HCT116 (cell line): ENCODE measurements around the gene SPATS1. TPM values are rescaled to one million over a fixed set of nuclear protein-coding genes. Genes with fewer than 3 reads are reported as not detected.
"Not testable (repeated sequence)": the region's sequence is repeated elsewhere in the genome, so short reads cannot be mapped to it uniquely, and the experiment has no call there.

Experiments
- ATAC-seq: fragments of 200-7000 bp; cut with Tn5 transposase; 2 replicates; pipeline ENCODE4 v1.9.1; 2020; ENCODE audit warnings: mild to moderate bottlenecking, moderate library complexity
- BruUV-seq: library from RNA; stranded (reverse); fragments of 400-500 nt; replicated peaks from 2 replicates; lab custom pipeline; 2021; lab: Mats Ljungman, UMichigan
- CTCF ChIA-PET: fragments of 300-600 bp; sonication (Branson Sonifier 250); formaldehyde crosslinking; loops from one replicate; lab custom pipeline; 2021; ENCODE audit warnings: antibody characterized with exemption; lab: Charles Lee
- POLR2A ChIA-PET: fragments of 300-600, 350-600 bp; sonication (Branson Sonifier 250); formaldehyde crosslinking; loops from one replicate; lab custom pipeline; 2021; ENCODE audit warnings: antibody characterized with exemption; lab: Charles Lee
- RAD21 ChIA-PET, 2 experiments: fragments of 300-600 bp; sonication (Branson Sonifier 250); formaldehyde crosslinking; loops; one replicate each; lab custom pipeline; 2023; ENCODE audit warnings: low total read pairs in 2 of 2; ENCODE audit not compliant: uncharacterized antibody in 2 of 2, unreplicated experiment in 2 of 2, low non-redundant PET in 1 of 2; lab: Charles Lee
- DNase-seq: peaks from one replicate; pipeline ENCODE4 v3.0.0-alpha.2; 2010; ENCODE audit warnings: low read depth, low spot score
- H2AFZ ChIP-seq: fragments of 200-600 bp; shearing (Covaris generic), sonication (generic); 2 replicates; pipeline ENCODE4 v1.6.1; 2017; ENCODE audit warnings: low read depth, mixed run types, mixed read lengths, antibody characterized with exemption, low read length; ENCODE audit not compliant: poor library complexity, severe bottlenecking
- H3K27ac ChIP-seq: 2 replicates; pipeline ENCODE4 v1.5.1; 2012; ENCODE audit warnings: low read depth, low read length
- H3K27me3 ChIP-seq: fragments of 200-600 bp; sonication (generic); 2 replicates; pipeline ENCODE4 v1.6.1; 2016; ENCODE audit warnings: mixed run types, low read length, mixed read lengths; ENCODE audit not compliant: insufficient read depth
- H3K36me3 ChIP-seq, 2 experiments: fragments of 200-500 bp in 1 of 2; fragments of 200-600 bp in 1 of 2; sonication (Bioruptor generic) in 1 of 2; sonication (generic) in 1 of 2; 2 replicates each; pipeline versions ENCODE4 v1.5.1 to v1.6.1; 2014 to 2016; ENCODE audit warnings: low read length in 2 of 2, inconsistent platforms in 1 of 2, mixed read lengths in 1 of 2, mixed run types in 1 of 2; ENCODE audit not compliant: insufficient read depth in 2 of 2, control insufficient read depth in 1 of 2
- H3K4me1 ChIP-seq, 2 experiments: fragments of 200-600 bp in 1 of 2; sonication (generic) in 1 of 2; 2 replicates each; pipeline versions ENCODE4 v1.5.1 to v1.6.1; 2012 to 2017; ENCODE audit warnings: low read length in 2 of 2, inconsistent platforms in 1 of 2, mild to moderate bottlenecking in 1 of 2, mixed read lengths in 1 of 2, mixed run types in 1 of 2, moderate library complexity in 1 of 2; ENCODE audit not compliant: insufficient read depth in 2 of 2, control insufficient read depth in 1 of 2
- H3K4me2 ChIP-seq: fragments of 200-600 bp; sonication (generic); 2 replicates; pipeline ENCODE4 v1.6.1; 2017; ENCODE audit warnings: mixed run types, low read length, mixed read lengths
- H3K4me3 ChIP-seq, 2 experiments: fragments of 200-600 bp in 1 of 2; sonication (generic) in 1 of 2; replicated peaks in 1 of 2; 2 replicates each; pipeline ENCODE4 v1.5.1; 2011 to 2016; ENCODE audit warnings: low read length in 2 of 2, control low read depth in 1 of 2, low read depth in 1 of 2, mild to moderate bottlenecking in 1 of 2, mixed read lengths in 1 of 2, mixed run types in 1 of 2
- H3K79me2 ChIP-seq: fragments of 200-600 bp; sonication (generic); 2 replicates; pipeline ENCODE4 v1.6.1; 2017; ENCODE audit warnings: mild to moderate bottlenecking, mixed run types, low read length, moderate library complexity, mixed read lengths; ENCODE audit not compliant: insufficient read depth
- H3K9ac ChIP-seq: fragments of 200-600 bp; sonication (generic); 2 replicates; pipeline ENCODE4 v1.6.1; 2016; ENCODE audit warnings: low read length, mixed read lengths
- H3K9me2 ChIP-seq: fragments of 200-600 bp; sonication (generic), shearing (Covaris generic); 2 replicates; pipeline ENCODE4 v1.6.1; 2017; ENCODE audit warnings: mixed run types, mild to moderate bottlenecking, moderate library complexity; ENCODE audit not compliant: insufficient read depth
- H3K9me3 ChIP-seq, 2 experiments: fragments of 200-500 bp in 1 of 2; fragments of 200-600 bp in 1 of 2; sonication (Bioruptor generic) in 1 of 2; sonication (generic) in 1 of 2; 2 replicates each; pipeline ENCODE4 v1.6.1; 2014 to 2017; ENCODE audit warnings: low read length in 2 of 2, mixed read lengths in 2 of 2, inconsistent platforms in 1 of 2, low read depth in 1 of 2, mild to moderate bottlenecking in 1 of 2, mixed run types in 1 of 2, moderate library complexity in 1 of 2; ENCODE audit not compliant: control insufficient read depth in 1 of 2, insufficient read depth in 1 of 2
- H4K20me1 ChIP-seq: fragments of 200-600 bp; sonication (generic), shearing (Covaris generic); 2 replicates; pipeline ENCODE4 v1.6.1; 2017; ENCODE audit warnings: mixed run types, mild to moderate bottlenecking, moderate library complexity; ENCODE audit not compliant: insufficient read depth
- ATF3 ChIP-seq: IDR thresholded peaks from 2 replicates; pipeline ENCODE4 v1.6.1; 2012
- CEBPB ChIP-seq: IDR thresholded peaks from 2 replicates; pipeline ENCODE4 v1.6.1; 2012; ENCODE audit warnings: low read depth
- ELF1 ChIP-seq: IDR thresholded peaks from 2 replicates; pipeline ENCODE4 v1.6.1; 2012; ENCODE audit warnings: low read depth, borderline replicate concordance
- JUND ChIP-seq: IDR thresholded peaks from 2 replicates; pipeline ENCODE4 v1.6.1; 2012
- RAD21 ChIP-seq: IDR thresholded peaks from 2 replicates; pipeline ENCODE4 v1.6.1; 2012; ENCODE audit warnings: low read depth, mild to moderate bottlenecking
- intact Hi-C: fragments of 100-400 bp; cut with micrococcal nuclease; formaldehyde crosslinking; loops from 2 replicates; pipeline ENCODE4 v1.10.0; 2022
- total RNA-seq: library from RNA; stranded (reverse); gene quantifications from one replicate; pipeline ENCODE4 v1.2.1, GENCODE V29; 2021; ENCODE audit not compliant: unreplicated experiment
- TF ChIP-seq, protein P1 (sequence below): IDR thresholded peaks from 2 replicates; pipeline ENCODE4 v1.6.1; 2012; ENCODE audit warnings: low read depth

The SPATS1 gene
- total RNA-seq, 1 experiment from 2014 or later: not detected

GRCh38 chr6:44327096-44327495 lies 15.4 kb upstream of the SPATS1 start (continued):
- TF ChIP-seq, protein P1, sequence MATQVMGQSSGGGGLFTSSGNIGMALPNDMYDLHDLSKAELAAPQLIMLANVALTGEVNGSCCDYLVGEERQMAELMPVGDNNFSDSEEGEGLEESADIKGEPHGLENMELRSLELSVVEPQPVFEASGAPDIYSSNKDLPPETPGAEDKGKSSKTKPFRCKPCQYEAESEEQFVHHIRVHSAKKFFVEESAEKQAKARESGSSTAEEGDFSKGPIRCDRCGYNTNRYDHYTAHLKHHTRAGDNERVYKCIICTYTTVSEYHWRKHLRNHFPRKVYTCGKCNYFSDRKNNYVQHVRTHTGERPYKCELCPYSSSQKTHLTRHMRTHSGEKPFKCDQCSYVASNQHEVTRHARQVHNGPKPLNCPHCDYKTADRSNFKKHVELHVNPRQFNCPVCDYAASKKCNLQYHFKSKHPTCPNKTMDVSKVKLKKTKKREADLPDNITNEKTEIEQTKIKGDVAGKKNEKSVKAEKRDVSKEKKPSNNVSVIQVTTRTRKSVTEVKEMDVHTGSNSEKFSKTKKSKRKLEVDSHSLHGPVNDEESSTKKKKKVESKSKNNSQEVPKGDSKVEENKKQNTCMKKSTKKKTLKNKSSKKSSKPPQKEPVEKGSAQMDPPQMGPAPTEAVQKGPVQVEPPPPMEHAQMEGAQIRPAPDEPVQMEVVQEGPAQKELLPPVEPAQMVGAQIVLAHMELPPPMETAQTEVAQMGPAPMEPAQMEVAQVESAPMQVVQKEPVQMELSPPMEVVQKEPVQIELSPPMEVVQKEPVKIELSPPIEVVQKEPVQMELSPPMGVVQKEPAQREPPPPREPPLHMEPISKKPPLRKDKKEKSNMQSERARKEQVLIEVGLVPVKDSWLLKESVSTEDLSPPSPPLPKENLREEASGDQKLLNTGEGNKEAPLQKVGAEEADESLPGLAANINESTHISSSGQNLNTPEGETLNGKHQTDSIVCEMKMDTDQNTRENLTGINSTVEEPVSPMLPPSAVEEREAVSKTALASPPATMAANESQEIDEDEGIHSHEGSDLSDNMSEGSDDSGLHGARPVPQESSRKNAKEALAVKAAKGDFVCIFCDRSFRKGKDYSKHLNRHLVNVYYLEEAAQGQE: no peak
- no peak for TF ChIP-seq ELF1

GRCh38 chr6:44327760-44328159 lies 14.7 kb upstream of the SPATS1 start:
- no peak overlapping the region for H3K4me2 ChIP-seq
- H2AFZ ChIP-seq: no peak overlapping the region
- no peaks in the 10 kb centered on the region for H3K9me3 ChIP-seq
- TF ChIP-seq, protein P1: no peak
- TF ChIP-seq CEBPB (no peak), ATF3 (no peak), JUND (no peak), RAD21 (no peak)
- H3K9me2 ChIP-seq: no peaks in the 10 kb centered on the region
- RAD21 ChIA-PET: no interaction called here
- BruUV-seq: no TSS peak
- CTCF ChIA-PET: interaction anchor here (1.0 kb wide), 1 partner anchor 15 kb away, joined by 5 read pairs; the partner anchor contains the start of gene AARS2
- H3K27ac ChIP-seq: no peak overlapping the region
- H4K20me1 ChIP-seq: no peaks in the 10 kb centered on the region
- H3K4me3 ChIP-seq: no peak overlapping the region
- H3K9ac ChIP-seq: no peak overlapping the region
- DNase-seq: no peak
- POLR2A ChIA-PET: no interaction called here
- no peaks in the 10 kb centered on the region for H3K4me1 ChIP-seq
- no peaks in the 10 kb centered on the region for H3K79me2 ChIP-seq
- ATAC-seq: no peak
- H3K36me3 ChIP-seq: no peaks in the 10 kb centered on the region
- peaks cover 10% of the 10 kb centered on the region; the same call in 1 of the 2 replicates for H3K27me3 ChIP-seq
- intact Hi-C loops: no loop called here

DNA sequence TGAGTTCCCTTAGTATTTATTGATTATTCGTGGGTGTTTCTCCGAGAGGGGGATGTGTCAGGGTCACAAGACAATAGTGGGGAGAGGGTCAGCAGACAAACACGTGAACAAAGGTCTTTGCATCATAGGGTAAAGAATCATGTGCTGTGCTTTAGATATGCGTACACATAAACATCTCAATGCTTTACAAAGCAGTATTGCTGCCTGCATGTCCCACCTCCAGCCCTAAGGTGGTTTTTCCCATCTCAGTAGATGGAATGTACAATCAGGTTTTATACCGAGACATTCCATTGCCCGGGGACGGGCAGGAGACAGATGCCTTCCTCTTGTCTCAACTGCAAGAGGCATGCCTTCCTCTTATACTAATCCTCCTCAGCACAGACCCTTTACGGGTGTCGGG lies 14.2 kb upstream of the SPATS1 start:
- H3K9me3 ChIP-seq, H3K4me2 ChIP-seq, H3K9ac ChIP-seq, ATAC-seq, DNase-seq, H3K4me1 ChIP-seq, H4K20me1 ChIP-seq, RAD21 ChIA-PET, H3K9me2 ChIP-seq, CTCF ChIA-PET, H3K27ac ChIP-seq, POLR2A ChIA-PET, H3K27me3 ChIP-seq, intact Hi-C loops, BruUV-seq, H3K36me3 ChIP-seq, H3K4me3 ChIP-seq, H2AFZ ChIP-seq, H3K79me2 ChIP-seq: not testable (repeated sequence)
